WTC11 (cell line): ENCODE data around the gene LSR.
A peak's percentile ranks its signal among the peaks of the same experiment; 100 is the strongest.

Source experiments
- CTCF ChIP-seq: fragments of 200-600 bp; IDR thresholded peaks from 2 replicates; pipeline ENCODE4 v1.8.0; 2022; ENCODE audit warnings: antibody characterized with exemption
- ELF4 ChIP-seq: sonication (generic); formaldehyde crosslinking; IDR thresholded peaks from 2 replicates; pipeline ENCODE4 v1.8.1; 2022; ENCODE audit warnings: low read depth, mild to moderate bottlenecking, moderate library complexity, missing genetic modification reagents
- NFYB ChIP-seq: sonication (generic); formaldehyde crosslinking; conservative IDR thresholded peaks from 2 replicates; pipeline ENCODE4 v1.8.0; 2022; ENCODE audit warnings: low read depth, missing genetic modification reagents
- USF2 ChIP-seq: sonication (generic); formaldehyde crosslinking; IDR thresholded peaks from 2 replicates; pipeline ENCODE4 v1.8.1; 2023; ENCODE audit warnings: mild to moderate bottlenecking, missing genetic modification reagents, moderate library complexity

DNA sequence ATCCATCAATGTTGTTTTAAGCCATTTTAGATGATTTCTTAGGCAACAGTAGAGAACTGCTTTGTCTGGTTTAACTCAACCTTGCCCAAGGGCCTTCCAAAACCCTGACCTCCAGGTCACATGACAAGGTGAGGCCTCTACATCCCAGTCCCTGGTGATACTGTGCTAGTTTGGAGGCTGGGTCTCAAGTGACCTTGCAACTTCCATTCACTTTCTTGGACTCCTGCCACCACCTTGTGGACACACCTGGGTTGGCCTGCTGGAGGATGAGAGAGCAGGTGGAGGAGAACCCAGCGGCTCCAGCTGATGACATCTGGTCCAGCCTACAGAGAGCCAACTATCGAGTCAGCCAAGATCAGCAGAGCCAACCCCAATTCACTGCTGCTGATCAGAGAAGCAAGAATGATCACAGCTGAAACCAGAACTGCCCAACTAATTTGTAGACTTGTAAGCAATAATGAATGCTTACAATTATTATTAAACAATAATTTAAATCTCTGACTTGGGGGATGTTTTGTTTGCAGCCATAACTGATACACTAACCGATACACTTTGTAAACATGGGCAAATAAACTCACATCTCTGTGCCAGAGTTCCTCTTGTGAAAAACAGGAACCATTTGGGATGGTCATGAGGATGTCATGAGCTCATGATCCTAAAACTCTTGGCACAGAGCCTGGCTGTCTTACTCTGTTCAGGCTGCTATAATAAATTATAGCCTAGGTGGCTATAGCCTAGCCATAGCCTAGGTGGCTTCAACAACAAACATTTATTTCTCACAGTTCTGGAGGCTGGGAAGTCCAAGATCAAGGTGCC is 31.8 kb upstream of the LSR start:
- TF ChIP-seq NFYB (no peak), ELF4 (CRISPR knock-in tag) (no peak), CTCF (no peak), USF2 (peak; percentile 75)
